Colon (tissue), 2 donors: ENCODE results near the gene FMNL2.

Experiments used
- FAIRE-seq: peaks from 2 replicates; lab custom pipeline; 2012; peaks lifted over from hg19 to GRCh38; lab: Jason Lieb, UNC
- donor health status: control.
- donor health status: control.

The FMNL2 gene

DNA sequence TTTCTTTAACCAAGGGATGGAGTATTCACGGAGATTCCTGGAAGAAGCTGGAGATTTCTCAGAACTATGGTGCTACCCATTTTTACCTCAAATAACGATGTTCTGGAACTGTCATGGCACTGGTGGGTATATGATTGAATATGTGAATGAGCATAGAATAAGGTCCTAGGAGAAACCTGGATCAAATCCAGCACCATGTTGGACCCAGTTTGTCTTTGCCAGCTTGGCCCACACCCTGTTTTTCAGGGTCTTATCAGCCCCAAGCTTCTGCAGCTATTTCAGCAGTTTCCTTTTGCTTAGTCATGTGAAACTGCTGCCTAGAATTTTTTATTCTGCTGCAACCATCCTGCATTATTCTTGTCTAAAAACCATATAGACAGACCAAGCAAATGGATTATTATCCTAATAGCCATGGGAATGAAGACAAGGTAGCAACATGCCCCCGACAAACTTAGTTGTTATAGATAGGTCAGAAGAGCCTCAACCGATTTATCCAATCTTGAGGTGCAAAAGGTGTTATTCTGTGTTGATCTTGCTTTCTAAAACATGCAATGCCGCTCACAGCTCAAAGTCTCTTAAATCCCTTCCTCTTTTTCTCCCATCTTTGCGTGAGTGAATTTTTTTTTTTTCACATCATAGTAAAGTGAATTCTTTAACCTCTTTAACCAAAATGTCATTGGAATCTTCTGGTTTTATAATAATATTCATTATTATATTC is 248.7 kb downstream of the FMNL2 start:
- no peak for FAIRE-seq

- no peak for FAIRE-seq
These were observed 249.3 kb downstream of the FMNL2 start for GRCh38 chr2:152584301-152584700.

- FAIRE-seq = no peak
These were observed 251.0 kb downstream of the FMNL2 start for GRCh38 chr2:152585830-152586484.

- FAIRE-seq = no peak
These were observed 252.4 kb downstream of the FMNL2 start for GRCh38 chr2:152587187-152587947.

GRCh38 chr2:152588998-152589397 is 254.0 kb downstream of the FMNL2 start:
- FAIRE-seq = no peak

DNA sequence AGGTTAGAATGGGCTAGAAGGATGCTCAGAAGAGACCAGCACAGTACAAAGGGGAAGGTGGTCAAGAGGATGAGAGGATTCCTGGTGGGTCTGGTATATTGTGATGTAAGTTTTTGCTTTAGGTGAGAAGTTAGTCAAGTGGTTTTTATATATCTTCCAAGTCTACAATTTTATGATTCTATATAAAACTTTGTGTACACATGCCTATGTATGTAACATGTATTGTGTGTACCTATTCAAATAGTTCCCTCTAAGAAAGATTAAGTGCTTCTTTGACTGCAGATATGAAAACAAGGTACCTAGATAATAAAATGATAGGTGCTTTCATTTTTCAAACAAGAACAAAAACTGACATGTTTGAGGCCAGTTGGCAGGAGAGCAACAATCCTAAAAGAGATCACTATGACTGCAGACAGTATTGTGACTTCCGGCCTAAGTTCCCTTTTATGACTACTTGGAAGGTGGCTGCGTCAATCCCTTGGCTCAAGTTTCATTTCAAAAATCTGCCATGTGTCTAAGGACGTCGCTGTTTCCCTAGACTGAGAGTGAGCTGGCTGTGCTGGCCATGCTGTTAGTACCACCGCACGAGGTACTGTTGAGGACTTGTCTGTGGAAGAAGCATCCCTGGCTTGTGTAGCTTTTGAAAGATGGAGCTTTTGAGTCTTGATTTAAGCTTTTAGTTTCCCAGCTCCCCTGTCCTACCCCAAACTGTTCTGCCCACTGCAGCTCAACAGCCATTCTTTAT is 259.2 kb downstream of the FMNL2 start:
- no peak for FAIRE-seq

- no peak for FAIRE-seq
These were observed 259.8 kb downstream of the FMNL2 start for GRCh38 chr2:152594792-152595191.

GRCh38 chr2:152598975-152599759 is 264.2 kb downstream of the FMNL2 start:
- FAIRE-seq = no peak

- no peak for FAIRE-seq
These were observed 265.2 kb downstream of the FMNL2 start for GRCh38 chr2:152600051-152600657.

DNA sequence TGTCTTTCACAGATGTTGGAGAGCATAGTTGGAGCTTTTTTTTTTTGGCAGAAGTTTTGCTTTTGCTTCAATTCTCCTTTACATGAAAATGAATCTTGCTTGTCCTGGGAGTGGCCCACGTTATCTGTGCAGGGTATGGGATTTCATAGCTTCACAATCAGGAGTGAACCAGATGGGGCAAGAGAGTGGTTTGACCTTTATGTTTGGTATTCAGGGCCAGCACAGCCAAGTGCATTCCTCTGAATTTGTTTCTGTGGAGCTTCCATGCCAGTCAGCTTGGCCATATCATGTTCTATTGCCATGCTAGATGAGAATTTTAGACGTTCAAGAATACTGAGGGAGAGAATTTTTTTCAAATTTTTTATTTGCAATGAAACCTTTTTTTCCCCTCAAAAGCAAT is 265.7 kb downstream of the FMNL2 start:
- no peak for FAIRE-seq

DNA sequence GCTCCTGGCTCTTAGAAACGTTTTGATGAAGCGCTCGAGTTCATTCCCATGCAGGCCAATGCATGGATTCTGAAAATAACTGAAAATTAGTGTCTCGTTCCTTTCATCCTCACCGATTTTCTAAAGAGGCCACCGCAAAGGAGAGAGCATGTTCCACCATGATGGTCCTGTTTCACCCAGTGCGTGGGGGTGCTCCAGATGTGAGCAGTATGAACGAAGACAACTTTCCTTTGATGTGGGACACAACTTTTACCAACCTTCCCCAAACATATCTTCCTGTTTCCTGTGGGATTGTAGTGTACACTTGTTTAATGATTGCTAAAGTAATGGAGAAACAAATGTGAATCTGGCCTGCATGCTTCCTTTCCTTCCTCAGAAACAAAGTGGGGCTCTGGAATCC is 267.8 kb downstream of the FMNL2 start:
- FAIRE-seq = no peak

- no peak for FAIRE-seq
These were observed 268.2 kb downstream of the FMNL2 start for GRCh38 chr2:152603166-152603565.

DNA sequence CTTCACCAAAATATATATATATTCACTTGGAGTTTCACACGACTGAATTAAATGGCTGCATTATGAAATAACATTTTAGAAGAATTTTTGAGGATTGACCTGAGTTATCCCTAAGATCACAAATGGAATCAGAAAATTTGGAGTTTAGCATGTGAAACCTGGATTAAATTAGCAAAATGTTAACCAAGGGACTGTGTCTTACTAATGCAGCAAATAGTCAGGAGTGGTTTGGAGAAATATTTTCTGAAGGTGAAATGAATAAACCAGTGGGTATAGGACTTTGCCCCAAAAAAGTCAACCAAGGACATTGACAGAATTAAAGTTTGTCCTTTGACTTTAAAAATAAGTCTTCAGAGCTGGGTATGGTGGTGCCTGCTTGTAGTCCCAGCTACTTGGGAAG is 271.1 kb downstream of the FMNL2 start:
- FAIRE-seq = no peak

- no peak for FAIRE-seq
These were observed 272.0 kb downstream of the FMNL2 start for GRCh38 chr2:152606941-152607340.

- FAIRE-seq = no peak
These were observed 272.9 kb downstream of the FMNL2 start for GRCh38 chr2:152607793-152608300.

- FAIRE-seq = no peak
These were observed 274.2 kb downstream of the FMNL2 start for GRCh38 chr2:152609154-152609553.

GRCh38 chr2:152609699-152610098 is 274.7 kb downstream of the FMNL2 start:
- FAIRE-seq = no peak

GRCh38 chr2:152611458-152612231 is 276.7 kb downstream of the FMNL2 start:
- FAIRE-seq = no peak

DNA sequence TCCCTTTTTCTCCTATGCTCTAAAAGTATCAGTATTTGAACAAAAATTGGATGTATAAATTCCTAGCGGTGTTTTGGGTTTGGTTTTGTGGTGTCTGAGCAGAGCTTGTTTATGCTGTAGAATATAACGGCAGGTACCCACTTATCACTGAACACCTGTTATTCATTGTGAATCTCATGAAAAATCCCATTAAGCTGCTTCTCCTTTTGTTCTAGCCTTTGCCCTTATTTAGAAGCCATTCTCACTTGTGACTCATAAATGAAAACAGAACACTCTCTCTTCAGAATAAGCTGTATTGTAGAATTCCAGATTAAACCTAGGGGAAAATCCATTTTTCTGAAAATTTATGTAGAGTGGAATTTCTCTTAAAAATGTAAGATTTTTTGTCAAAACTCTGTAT is 278.3 kb downstream of the FMNL2 start:
- no peak for FAIRE-seq

GRCh38 chr2:152615177-152615576 is 280.2 kb downstream of the FMNL2 start:
- no peak for FAIRE-seq
